Measurements from ENCODE around the gene TUBB4B.
A peak's percentile ranks its signal among the peaks of the same experiment; 100 is the strongest.

Gene TUBB4B

DNA sequence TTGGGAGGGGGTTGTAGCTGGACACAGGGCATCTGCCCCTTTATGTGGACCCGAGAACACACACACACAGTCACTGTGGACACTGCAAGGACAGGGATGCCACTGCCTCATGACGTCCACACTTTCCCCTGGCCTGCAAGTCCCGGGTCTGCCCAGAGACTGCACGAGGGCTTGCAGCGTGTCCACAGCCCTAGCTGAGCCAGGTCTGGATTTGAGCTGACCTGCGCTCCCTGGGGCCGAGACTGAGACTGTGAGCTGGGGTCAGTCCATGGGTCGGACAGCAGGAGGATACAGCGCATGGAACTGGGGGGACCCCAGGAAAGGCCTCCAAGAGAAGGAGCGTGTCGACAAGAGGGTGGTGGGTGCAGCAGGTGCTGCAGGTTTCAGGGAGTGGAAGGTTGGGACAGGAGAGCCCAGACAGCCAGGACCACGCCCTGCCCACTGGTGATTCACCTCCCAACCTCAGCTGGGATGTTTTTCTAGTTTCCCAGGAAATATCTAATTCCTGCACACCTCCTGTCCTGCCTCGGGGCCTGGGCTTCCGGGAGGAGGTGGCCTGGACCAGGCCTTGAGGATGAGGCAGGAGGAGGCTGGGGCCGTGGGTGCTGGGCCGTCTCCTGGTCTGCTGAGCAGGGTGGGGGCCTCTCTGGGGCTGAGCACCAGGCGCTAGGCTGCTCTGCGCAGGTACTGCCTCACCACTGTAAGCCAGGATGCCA lies 14.6 kb upstream of the TUBB4B start:
- DNase-seq: no peak

DNA sequence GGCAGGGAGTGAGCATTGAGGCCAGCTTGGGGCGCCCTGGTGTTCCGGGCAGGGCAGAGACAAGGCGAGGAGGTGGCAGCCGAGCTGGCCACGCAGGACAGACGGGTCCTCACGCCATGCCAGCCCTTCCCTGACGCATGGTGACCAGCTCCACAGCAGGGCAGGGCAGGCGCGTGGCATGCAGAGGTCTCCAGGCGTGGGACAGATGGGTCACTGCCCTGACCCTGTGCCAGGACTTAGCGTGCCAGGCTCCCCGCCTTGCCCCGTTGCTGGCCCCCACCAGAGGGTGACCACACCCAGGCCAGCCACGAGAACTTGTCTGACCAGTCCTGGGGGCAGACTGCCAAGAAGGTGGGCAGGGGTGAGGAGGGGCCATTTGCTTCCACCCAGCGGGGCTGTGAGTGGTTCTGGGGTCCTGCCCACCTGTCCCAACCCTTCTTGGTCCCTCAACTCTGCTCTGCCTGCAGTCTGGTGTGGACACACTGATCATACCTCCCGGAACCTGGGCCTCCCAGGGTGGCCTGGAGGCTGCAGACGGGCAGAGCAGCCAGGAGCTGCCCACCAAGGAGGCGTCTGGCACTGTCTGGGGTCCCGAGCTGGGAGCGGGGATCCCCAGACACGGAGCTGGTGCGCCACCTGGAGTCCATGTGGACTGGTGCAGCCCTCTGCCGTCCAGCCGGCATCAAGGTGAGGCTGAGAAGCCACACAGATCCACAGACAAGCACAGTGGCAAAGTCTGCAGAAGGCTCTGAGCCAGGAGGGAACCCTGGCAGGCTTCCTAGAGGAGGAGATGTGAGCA lies 13.8 kb upstream of the TUBB4B start, which contains the start of gene RNF224:
TSS of gene RNF224 (plus strand) at position 449 of the 799 bp plus-strand sequence. CDS start 834 bp downstream, outside the sequence.
- DNase-seq: peak in 1 of 2 experiments; percentile 49

DNA sequence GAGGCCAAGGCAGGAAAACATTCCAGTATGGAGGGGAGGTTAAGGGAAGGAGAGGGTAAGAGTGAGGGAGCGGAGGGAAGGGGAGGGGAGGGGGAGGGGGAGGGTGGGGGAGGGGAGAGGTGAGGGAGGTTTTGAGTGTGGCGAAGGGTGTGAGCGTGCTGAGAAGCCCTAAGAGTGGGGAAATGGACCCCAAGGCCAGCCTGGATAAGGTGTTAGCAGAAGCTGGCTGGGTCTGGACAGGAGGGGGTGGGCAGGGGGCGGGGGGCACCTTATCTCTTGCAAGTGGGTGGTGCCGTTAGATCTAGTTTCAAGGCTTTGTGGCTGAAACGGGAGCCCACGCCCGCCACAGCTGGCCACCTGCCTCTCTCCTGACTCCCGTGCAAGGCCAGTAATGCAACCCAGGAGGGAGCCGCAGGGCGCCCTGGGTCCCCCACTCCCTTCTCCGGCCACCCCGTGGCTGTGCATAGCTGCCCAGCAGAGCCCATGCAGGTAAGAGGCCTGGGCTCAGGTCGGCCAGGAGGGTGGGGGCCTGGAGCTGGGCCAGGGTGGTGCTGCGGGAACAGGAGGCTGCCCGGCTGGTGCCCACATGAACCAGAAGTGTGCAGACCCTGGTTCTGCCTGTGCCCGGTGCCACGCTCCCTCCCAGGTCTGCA lies 13.1 kb upstream of the TUBB4B start:
- no peak for DNase-seq

DNA sequence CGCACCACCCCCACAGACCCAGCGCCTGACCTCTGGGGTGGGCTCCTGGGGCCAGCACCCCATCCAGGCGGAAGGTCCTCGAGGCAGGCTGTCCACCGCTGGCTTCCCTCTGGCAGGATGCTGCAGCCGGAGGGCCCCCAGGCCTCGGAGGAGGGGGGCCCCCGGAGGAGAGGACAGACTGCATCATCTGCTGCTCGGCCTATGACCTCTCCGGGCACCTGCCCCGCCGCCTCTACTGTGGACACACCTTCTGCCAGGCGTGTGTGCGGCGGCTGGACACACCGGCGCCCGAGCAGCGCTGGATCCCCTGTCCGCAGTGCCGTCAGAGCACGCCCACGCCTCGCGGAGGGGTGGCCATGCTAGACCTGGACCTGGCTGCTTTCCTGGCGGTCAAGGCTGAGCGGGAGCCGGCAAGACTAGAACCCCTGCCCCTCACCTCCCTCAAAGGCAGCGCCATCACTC lies 12.6 kb upstream of the TUBB4B start:
- no peak for DNase-seq

DNA sequence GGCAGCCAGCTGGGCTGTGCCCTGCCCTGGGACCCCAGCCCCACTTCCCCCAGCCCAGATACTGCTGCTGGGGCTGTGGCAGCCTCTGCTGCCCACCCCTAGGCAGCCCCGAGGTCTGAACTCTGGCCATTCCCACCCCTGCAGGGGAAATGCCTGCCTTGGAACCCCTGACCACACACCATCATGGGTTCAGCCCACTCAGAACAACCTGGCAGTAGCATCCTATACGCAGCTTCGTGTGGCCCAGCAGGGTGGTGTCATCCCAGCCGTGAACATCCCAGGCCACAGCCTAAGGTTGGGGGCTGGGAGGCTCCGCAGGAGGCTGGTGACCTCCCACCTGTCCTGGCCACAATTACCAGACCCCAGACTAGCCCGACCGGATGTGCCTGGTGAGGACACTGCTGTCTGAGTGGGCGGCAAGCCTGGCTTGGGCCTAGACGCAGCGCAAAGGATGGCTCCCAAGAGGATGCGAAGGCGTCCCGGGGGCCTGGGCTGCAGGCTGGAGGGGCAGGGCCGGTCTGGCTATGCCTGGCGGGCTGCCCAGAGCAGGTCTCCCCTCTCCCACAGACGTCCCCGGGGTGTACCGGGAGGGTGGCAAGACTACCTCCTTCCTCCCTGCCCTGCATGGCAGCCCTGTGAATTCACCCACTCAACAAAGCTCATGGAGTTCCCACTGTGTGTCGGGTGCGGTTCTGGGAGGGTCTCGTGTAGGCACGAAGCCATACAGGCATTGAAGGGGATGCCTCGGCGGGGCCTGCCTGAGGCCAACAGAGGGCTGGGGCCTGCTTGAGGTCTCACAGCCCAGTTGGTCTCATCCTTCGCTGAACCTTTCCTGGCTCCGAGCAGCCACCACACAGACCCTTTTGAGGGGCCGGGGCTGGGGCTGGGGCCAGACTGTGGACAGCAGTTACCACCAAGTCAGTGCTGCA lies 11.9 kb upstream of the TUBB4B start:
- no peak for DNase-seq

DNA sequence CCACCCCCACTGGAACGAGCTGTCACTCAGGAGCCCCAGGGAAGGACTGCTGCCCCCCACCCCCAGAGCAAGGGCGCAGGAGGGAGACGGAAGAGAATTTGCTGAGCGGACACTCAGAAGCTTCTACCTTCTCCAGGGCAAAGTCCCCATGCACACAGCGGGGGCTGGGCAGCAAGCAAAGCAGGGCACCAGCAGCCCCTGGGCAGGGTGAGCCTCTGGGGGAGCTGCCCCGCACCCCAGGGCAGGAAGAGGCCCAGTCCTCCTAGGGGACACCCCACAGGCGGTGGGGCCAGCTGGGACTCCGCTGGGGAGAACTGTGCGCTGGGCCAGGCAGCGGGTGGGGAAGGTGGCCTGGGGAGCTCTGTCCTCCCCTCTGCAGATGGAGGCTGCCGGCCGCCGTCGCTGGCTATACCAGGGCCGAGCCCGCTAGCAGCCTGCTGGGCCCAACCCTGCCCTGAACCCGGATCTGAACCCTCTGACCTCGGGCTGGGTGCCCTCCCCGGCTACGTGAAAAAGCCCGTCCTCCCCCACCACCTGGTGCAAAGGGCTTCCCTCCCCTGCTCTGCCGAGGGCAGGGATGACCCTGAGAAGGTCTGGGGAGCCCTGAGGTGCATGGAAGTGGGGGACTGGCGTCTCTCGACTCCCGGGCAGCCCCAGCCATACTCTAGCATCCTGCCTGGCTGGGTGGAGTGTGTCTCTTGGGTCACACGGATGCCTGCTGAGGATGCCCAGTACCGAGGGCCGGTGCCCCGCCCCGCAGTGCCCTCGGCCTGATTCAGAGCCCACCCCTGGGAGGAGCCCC lies 11.0 kb upstream of the TUBB4B start:
- DNase-seq: no peak

DNA sequence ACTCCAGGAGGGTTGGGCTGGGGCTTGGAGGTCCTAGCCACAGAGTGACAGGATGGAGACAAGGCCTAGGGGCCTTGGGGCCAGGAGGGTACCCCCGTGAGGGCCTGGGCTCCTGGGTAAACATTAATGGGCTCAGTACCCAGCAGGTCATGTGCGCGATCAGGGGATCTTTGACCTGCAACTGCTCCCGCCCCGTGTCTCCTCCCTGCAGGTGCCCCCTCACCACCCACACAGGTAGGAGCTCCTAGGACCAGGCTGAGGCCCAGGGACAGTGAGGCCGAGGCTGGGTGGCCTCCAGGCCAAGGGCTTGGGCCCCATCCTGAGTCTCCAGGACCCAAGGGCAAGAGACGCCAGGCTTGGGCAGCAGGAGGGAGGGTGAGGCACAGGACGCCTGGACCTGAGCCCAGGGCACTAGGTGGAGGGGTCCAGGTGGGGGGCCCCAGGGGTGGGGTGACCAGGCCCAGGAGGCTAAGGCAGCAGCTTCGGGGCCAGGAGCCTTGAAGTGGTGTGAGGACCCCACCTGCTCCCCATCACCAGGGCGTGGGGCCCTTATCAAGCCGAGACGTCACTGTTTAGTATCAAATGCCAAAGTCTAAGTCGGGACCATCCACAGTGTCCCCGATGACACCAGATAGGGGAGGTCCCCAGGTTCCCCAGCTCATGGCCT lies 10.2 kb upstream of the TUBB4B start, which contains the start of gene SLC34A3:
TSS of gene SLC34A3 (plus strand) at position 197 of the 667 bp plus-strand sequence. CDS start 802 bp downstream, outside the sequence.
- DNase-seq: no peak

DNA sequence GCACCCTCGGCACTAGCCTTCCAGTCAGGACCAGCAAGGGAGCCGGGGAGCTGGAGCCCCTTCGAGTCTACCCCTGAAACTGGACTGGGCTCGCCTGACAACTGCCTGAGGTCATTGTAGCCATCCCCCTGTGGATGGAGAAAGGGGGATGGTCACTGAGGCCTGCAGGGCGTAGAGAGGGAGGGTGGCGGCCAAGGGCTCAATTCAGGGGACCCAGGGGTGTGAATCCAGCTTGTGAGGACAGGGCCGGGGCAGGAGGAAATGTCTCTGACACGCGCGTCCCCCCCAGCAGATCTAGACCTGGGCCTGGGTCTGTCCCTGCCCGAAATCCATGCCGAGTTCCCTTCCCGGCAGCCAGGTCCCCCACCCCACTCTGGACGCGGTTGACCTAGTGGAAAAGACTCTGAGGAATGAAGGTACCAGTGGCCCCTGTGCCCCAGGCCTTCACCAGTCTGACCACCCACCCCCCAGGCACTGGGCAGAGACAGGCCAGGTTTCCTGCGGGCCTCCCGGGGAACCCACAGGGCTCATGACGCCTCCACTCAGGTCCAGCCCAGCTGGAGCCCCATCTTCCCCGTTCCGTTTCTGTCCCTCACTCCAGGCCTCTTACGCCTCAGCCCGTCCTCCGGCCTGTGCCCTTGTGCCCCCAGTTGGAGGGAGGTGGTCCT lies 9.6 kb upstream of the TUBB4B start:
- no peak for DNase-seq

DNA sequence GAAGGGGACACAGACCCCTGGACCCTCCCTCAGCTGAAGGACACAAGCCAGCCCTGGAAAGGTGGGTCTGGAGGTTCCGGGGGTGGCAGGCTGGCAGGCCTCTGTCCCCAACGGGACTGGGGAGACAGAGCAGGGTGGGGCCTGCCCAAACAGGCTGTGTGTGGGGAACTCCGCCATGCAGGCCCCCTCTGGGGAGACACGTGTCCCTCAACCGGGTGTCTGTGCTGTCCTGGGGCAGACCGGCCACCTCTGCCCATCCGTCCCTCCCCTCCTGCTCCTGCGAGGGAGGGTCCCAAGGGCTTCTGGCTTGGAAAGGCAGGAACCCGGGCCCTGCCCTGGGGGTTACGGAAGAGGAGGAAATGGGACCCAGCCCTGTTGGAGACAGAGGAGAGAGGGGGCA lies 9.0 kb upstream of the TUBB4B start:
- no peak for DNase-seq

DNA sequence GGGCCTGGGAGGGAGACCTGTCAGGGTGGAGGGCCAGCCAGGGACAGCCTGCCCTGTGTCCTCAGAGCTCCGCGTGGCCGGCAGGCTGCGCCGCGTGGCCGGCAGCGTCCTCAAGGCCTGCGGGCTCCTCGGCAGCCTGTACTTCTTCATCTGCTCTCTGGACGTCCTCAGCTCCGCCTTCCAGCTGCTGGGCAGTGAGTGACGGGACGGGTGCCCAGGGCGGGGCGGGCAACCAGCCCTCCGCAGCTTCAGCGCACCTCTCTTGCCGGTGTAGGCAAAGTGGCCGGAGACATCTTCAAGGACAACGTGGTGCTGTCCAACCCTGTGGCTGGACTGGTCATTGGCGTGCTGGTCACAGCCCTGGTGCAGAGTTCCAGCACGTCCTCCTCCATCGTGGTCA lies 8.6 kb upstream of the TUBB4B start:
- DNase-seq: no peak

DNA sequence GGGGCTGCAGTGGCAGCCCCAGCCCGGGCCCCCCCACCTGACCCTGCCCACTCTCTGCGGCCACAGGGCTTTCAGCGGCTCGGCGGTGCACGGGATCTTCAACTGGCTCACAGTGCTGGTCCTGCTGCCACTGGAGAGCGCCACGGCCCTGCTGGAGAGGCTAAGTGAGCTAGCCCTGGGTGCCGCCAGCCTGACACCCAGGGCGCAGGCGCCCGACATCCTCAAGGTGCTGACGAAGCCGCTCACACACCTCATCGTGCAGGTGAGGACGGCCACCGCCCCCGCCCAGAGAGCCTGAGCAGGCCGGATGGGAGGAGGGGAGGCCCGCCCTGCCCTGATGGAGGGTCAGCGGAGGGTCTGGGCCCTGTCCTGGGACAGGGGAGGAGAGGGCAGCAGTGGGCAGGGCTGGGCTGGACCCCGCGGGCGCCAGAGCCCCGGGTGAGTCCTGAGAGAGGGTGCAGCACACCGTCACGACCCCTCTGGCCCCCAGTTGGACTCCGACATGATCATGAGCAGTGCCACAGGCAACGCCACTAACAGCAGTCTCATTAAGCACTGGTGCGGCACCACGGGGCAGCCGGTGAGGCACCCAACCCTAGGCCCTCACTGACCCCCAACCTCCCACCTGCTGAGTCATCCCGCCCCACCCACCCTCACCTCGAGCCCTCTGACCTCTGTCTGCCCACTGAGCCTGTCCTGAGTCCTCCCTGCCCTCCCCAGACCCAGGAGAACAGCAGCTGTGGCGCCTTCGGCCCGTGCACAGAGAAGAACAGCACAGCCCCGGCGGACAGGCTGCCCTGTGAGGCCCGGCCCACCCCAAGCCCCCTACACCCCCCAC lies 7.7 kb upstream of the TUBB4B start:
- DNase-seq: no peak

DNA sequence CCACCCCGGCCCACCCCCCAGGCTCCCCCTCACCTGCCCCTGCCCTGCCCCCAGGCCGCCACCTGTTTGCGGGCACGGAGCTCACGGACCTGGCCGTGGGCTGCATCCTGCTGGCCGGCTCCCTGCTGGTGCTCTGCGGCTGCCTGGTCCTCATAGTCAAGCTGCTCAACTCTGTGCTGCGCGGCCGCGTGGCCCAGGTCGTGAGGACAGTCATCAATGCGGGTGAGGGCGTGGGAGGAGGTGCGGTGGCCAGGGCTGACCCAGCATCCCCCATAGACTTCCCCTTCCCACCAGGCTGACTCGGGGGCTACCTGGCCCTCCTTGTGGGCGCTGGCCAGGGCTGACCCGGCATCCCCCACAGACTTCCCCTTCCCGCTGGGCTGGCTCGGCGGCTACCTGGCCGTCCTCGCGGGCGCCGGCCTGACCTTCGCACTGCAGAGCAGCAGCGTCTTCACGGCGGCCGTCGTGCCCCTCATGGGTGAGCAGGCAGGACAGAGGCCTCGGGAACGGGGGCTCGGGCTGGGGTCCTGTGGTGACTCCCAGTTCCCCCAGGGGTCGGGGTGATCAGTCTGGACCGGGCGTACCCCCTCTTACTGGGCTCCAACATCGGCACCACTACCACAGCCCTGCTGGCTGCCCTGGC lies 6.9 kb upstream of the TUBB4B start:
- no peak for DNase-seq

DNA sequence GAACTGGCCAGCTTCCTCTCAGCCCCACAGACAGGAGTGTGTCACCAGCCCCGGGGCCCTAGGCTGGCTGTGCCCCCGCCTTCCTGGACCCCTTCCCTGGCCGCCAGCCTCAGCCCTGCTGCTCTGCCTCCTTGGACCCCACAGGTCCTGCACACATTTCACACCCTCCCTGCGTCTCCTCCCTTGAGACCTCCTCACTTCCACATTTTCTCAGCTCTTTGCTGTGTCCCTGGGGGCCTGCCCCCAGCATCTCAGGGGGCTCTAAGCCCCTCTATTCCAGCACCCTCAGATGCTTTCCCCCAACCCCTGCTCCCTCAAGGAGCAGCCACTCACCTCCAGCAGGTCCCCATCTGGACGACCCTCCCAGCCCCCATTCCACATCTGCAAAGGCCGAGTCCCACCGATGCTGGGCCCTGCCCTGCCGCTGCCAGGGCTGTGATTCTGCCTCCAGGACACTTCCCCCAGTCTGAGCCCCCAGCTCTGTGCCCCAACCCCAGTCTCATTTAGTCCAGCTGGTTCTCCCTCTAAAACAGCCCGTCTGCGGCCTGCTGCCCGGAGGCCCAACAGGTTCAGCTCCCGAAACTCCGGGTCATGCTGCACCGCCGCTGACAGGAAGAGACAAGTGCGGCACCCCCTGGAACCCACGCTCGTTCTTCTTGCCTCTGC lies 6.2 kb upstream of the TUBB4B start:
- no peak for DNase-seq

DNA sequence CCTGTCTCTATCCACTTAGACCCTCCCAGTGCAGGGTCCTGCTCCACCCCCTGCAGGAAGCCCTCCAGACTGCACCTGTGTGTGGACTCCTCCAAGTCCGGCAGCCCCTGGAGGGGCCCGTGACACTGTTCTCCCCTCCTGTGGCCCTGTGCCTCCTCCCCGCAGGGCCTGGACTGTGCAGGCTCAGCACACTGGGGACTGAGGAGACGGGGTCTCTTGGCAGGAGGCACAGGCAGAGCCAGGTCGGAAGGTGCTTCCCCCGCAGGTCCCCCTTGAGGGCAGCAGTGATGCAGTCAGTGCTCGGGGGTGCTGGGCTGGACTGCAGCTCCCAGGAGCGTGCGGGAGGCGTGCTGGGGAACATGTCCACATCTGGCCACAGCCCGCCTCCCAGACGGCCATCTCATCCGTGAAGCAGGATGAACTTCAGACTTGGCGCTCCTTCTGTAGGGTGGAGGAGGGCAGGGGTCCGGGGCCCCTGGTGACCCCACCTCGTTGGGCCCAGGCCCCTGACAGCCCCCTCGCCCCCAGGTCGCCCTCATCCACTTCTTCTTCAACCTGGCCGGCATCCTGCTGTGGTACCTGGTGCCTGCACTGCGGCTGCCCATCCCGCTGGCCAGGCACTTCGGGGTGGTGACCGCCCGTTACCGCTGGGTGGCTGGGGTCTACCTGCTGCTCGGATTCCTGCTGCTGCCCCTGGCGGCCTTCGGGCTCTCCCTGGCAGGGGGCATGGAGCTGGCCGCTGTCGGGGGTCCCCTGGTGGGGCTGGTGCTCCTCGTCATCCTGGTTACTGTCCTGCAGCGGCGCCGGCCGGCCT lies 5.5 kb upstream of the TUBB4B start:
- no peak for DNase-seq

DNA sequence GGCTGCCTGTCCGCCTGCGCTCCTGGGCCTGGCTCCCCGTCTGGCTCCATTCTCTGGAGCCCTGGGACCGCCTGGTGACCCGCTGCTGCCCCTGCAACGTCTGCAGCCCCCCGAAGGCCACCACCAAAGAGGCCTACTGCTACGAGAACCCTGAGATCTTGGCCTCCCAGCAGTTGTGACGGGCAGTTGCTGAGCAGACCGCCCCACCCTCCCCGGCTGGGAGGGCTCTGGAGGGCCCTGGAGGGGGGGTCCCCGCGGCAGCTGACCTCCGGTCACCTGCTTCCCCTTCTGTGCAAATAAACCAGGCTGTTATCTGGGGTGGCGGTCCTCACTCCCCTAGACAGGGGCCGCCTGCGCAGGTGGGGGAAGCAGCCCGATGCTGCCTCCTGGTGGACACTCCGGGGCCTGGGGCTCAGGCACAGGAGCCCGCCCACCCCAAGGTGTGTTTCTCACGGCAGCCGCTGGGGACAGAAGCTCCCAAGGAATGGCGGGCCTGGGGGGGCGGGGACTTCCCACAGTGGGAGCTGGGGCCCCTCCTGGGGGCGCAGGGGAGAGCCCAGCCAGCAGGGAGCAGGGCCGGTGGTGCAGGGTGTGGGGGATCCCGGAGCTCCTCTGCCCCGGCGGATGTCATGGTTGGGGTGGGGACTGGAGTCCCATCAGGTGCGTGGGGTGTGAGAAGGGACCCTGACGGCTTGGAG lies 4.7 kb upstream of the TUBB4B start:
- DNase-seq: no peak

DNA sequence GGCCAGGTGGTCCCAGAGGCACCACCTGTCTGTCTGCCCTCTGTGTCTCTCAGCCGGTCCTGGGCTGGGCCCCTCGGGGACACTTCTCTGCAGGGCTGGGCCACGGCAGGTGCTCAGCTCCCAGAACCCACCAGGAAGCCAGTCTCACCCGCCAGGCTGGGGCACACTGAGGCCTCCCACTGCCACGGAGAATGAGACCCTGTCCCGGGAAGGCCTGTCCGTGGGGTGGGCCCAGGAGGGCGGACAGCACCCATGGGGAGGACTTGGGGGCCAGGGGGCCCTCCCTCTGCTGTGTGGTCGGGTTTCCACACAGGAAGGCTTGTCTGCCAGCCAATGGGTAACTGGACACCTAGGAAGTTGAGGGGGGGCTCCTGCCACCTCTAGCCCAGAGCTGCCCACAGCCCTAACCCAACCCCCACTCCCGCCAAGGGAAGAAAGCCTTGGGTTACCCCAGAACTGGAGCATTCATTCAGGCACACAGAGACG lies 4.1 kb upstream of the TUBB4B start:
- no peak for DNase-seq

All from cerebellar nuclear complex (tissue), 1 donor.